ENCODE data around the gene NTM.
"Not testable (repeated sequence)": the region's sequence is repeated elsewhere in the genome, so short reads cannot be mapped to it uniquely, and the experiment has no call there.

The NTM gene

DNA sequence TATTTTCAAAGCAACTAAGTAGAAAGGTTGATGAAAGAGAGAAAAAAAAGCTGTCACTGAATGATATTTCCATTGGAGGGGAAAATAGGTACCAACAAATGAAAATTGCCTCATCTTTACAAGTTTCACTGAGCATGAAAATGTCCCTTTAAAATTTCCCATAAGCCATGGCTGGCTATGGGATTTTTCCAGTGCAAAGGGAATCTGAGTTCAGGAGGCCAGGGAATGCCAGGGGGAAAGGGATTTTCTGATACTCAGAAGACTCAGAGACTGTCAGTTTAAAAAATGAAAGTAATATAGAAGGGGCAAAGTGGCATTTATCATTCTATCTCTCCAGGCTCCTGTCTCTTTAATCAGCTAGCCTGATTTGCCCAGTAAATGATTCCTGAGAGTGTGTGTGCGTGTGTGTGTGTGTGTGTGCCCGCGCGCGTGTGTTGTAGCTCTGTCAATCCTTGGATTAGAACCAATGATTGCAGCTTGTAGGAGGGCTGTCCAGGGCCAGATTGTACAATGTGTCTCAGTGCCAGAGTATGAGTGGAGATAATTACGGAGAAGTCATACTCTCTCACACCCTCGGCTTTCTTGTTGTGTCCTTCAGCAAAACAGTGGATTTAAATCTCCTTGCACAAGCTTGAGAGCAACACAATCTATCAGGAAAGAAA, at the start of gene NTM:
Gene NTM, plus strand, starts transcription at position 526 of the 662 bp plus-strand sequence.
- DNase-seq: no peak

DNA sequence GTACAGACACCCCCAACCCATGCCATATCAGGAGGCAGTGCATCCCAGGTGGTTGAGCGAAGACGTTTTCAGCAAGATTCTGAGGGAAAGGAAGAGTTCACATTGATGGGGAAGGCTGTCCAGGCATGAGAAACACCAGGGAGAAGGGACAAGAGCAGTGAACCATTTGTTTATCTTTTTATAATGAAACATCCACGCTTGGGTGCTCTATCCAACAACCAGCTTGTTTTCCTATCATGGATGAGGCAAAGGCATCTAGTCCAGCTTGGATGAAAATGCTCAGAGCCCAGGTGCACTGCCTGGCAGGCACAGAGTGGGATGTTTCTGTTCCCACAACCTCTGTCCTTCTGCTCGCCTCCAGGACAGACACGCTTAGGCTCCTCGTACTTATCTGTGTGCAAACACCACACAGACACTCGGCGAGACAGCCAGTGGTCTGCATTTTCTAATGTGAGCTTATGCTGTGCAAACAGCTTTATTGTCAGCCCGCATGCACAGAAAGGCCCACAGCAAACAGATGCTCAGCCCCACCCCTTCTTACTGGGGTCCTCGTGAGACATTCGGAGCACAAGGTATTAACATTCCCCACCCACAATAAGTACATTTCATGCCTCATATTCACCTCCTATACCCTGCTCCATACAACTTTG, 45.4 kb upstream of the NTM start:
- no peak for DNase-seq

DNA sequence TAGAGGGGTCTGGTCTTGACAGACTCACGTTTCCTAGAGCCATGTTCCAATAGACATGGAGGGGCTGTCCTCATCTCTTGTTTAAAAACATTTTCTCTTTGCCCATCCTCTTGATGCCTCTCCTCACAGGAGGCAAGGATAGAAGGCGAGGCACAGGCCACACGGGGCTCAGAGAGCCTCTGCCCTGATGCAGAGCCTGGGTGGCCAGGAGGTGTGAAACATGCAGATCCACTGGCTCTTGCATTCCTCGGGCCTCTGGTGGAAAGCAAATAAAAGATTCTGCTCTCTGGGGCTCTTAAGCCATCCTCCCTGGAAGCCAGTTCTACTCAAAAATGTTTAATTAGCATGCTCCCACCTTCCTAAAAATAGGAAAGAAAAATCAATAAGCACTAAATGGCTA, 43.6 kb upstream of the NTM start:
- no peak for DNase-seq

DNA sequence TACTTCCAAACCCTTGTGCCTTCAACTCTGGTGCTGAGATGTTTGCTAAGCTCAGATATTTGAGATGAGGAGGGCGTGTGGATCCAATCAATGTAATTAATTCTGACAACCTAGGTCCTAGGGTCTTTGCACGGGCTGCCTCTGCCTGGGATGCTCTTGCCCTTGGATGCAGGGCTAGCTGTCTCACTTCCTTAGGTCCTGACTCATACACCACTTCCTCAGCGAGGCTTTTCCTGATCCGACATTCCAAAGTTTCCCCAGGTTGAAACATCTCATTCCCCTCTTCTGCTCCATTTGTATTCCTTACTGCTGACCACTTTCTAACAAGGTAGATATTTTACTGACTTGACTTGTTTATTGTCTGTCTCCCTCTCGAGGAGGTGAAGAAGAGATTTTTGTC, 43.0 kb upstream of the NTM start:
- no peak for DNase-seq

DNA sequence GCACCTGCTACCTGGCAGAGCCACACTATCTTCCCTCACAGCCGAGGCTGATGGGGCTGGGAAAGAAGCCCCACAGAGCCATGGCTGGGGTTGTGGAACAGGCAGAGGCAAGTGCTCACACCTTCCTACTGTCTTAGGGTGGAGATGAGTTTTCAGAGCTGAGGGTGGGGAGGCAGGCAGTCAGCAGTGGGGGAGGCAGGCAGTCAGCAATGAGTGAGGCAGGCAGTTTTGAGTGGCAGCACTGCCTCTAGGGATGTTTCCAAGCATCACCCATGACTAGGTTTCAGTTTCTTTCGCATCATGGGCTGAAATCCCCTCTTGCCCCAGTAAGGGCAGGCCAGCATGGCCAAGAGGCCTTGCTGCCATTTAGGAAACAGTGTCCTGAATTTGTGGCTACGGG, 41.6 kb upstream of the NTM start:
- DNase-seq: no peak

DNA sequence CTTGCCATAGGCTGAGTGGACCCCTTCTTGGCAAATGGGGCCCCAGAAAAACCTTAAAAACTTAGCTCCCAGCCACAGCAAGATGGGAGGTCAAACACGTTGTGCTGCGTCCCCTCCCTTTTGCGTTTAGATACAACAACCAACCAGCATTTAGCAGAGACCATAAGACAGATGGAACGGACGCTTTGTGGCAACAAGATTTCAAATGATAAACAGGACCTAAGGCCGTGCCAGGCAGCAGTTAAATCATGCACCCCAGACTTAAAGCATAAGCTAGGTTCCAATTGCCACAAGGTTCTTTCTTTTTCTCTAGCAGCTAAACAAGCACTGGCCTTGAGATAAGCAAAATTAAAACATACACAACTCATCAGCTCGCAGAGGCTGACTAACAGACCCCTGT, 39.4 kb upstream of the NTM start:
- no peak for DNase-seq

DNA sequence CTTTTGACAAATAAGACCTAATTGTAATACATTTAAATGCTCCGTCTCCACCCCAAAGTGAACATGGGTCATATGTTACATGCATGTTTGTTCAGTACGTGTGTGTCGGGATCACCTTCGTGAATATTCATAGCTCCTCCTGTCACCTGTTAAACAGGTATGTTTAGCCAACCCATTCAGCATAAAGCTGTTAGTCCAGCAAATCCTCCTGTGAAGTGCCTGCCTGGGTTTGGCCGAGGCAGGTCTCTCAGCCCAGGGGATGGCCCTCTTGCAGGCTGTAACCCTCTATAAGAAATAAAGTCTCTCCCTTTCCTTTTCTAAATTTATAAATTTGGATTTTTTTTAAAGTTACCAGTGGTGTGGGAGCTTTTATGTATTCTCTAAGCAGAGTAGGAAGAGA, 38.9 kb upstream of the NTM start:
- DNase-seq: no peak

DNA sequence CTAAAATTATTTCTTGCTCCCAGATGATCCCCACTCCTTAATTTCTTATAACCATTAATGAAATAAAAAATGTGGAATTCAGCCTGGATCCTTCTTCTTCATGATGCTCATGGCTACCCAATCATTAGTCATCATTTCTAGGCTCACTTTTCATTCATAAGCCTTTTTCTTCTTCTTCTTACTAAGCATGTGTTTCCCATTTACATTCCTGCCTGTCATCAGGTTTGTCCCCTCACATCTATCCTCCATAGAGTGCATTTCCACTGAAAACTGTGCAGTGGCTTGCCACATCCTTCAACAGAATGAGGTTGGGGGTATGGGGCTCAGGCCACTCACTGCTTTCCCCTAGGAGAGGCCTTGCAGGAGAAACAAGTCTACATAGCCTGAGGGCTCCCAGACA, 35.8 kb upstream of the NTM start:
- DNase-seq: no peak

DNA sequence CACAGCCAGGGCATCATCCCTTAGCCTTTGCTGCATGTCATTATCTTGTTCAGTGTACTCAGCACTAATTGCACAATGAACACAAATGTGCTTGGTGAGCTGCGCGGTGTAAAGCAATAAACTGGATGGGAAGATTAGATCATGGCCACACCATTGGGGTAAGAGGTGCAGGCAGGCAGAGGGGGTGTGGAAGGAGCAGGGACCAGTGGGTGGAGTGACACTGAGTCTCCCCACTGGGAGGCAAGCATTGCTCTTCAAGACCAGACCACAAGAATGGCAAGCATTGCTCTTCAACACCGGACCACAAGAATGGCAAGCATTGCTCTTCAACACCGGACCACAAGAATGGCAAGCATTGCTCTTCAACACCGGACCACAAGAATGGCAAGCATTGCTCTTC, 28.5 kb upstream of the NTM start:
- DNase-seq: not testable (repeated sequence)

DNA sequence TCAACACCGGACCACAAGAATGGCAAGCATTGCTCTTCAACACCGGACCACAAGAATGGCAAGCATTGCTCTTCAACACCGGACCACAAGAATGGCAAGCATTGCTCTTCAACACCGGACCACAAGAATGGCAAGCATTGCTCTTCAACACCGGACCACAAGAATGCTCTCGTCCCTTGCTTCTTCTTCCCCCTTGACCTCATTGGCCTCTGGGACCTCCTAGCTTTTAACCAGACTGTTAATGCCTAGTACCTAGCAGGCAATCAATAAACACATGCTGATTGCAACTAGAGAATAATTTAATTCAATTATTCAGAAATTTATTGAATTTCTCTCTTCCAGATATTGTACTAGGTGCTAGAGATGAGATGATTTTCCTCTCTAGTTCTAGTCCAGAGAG, 28.0 kb upstream of the NTM start:
- not testable (repeated sequence) for DNase-seq

DNA sequence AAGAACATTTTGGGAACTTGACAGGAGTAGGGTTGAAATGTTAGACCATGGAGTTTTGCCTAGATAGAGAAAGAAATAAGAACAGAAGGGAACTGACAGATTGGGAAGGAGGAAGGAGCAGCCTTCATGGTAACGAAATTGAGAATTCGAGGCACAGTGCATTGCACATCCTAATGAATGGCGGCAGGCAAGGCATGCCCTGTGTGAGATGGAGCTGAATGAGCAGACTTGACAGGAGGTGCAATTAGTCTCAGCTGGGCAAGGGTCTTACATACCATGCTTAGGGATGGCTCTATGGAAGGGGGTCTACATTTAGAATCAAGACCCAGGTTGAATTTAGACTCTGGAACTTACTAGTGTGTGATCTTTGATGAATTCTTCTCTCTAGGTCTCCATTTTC, 25.0 kb upstream of the NTM start:
- no peak for DNase-seq

DNA sequence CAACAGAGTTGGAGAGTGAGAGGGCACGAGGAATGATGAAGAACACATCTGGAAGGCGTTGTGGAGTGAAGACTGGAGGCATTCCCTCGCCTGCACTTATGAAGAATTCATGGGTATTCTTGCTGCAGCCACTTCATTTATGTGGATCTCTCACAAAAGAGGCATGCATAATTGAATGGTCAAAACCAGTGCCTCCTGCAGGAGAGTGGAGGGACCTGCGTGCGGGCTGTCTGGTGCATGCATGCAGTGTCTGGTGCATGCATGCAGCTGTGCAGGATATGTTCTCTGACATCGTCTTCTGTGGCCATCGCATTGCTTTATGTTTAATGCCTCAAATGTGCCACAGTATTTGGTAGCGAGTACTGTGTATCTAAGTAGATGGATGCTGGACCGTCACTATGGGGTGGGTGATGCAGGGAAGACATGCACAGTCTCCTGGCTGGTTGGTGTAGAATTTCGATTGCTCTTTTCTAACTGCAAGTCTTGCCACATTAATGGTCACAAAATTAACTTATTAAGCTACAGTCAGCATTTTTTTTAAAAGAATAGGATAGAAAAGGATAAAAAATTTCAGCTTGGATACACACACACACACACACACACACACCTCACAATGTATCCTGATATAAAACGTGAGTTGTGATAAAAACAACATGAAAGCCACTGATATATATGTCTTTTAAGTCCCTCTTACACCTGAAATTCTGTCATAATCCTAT, 20.9 kb upstream of the NTM start:
- DNase-seq: no peak

DNA sequence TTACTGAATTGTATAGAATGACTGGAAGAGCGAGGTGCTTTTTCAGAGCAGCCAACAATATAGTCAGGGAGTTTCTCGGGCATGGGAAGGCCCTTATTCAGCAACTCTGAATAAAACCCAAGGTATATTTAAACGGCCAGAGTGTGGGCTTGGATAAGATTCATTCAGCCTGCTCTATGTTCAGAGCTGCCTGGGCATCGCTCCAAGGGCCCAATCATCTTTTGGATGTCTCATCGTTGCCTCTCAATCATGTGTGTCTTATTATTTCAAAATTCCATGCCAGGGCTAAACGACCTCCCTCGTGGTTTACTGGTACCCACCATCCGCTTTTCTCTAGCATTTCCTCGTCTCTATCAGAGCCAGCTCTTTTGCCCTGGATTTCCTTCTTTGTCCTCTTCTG, 19.5 kb upstream of the NTM start:
- no peak for DNase-seq

DNA sequence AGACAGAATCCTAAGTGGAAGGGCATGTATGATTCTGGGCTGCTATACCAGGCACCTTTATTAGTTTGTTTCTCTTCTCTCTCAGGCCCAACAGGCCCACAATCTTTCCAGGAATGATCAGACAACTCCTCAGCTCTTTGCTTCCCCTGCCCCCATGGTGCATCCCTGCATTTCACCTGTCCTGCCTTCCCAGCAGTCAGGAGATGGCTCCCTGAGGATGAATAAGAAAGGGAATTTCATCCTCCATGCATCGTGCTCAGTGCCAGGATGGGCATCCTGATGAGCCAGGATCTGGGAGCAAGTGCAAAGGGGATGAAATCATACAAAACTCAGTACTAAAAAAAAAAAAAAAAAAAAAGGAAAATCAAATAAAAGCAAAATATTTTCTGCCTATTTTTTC, 18.6 kb upstream of the NTM start:
- DNase-seq: no peak

DNA sequence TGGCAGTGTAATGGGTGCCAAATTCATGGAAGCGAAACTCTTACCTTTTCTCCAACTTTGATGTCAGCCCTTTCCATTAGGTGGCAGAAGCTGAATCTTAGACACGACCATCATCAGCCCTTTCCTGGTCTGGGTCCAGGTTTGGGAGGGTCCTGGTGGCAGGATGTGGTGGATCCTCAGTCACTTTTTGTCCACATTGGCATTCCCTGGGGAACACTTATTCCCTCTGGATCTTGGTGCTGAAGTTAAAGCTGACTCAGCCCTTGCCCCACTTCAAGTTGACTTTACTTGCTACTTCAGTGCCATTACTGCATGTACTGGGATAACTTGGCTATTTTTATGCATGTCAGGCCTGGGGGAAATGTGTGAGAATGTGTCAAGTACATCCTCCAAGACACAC, 16.6 kb upstream of the NTM start:
- no peak for DNase-seq

DNA sequence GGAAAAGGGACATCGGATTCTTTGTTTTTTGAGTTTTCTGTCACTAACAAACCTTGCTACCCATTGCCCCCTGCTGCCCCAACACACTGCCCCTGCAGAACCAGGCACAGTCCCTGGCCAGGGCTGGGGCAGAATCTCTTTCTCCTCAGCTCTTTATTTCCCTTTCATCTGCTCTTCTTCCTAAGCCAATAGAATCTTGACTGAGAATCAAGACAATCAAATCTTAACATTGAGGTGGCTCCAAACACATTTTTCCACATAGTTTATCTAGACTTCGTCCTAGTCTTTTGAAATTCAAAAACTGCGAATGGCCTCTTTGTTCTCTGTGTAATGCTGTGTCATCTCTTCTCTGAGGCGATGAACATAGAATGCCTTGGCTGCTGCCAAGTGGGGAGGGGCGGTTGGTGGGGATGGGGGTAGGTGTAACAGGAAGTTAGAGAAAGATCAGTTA, 16.1 kb upstream of the NTM start:
- DNase-seq: no peak

DNA sequence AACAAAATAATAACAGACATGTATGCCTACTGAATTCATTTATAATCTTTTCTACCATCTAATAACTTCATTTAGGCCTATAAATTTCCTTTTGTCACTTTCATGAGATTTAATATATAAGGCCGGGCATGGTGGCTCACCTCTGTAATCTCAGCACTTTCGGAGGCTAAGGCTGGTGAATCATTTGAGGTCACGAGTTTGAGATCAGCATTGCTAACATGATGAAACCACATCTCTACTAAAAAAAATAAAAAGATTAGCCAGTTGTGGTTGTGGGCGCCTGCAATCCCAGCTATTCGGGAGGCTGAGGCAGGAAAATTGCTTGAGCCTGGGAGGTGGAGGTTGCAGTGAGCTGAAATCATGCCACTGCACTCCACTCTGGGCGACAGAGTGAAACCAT, 14.2 kb upstream of the NTM start:
- no peak for DNase-seq

DNA sequence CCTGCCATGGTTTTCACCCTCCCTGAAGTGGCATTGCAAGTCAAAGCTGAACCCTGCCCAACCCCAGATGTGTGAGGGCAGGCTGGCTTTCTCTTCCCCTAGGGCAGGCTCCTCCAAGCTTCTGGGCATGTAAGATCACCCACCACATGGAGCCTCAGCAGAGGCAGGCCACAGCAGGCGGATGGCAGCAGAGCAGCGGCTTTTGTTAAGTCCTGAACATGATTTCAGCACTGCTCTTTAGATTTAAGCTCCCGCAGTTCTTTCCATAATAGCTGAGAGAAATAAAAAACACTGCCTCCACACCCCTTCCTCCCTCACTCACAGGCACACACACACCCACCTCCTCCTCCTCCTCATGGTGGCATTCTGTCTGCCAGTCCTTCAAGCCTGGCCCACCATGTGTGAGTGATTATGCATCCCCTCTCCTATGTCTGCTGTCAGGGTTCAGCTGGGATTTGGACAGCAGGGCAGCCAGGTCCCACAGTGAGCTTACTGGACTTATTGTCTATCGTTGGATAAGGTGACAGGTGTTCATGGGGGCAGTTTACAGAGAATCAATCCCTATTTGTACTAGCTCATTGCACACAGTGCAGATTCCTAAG, 5.0 kb upstream of the NTM start:
- no peak for DNase-seq

DNA sequence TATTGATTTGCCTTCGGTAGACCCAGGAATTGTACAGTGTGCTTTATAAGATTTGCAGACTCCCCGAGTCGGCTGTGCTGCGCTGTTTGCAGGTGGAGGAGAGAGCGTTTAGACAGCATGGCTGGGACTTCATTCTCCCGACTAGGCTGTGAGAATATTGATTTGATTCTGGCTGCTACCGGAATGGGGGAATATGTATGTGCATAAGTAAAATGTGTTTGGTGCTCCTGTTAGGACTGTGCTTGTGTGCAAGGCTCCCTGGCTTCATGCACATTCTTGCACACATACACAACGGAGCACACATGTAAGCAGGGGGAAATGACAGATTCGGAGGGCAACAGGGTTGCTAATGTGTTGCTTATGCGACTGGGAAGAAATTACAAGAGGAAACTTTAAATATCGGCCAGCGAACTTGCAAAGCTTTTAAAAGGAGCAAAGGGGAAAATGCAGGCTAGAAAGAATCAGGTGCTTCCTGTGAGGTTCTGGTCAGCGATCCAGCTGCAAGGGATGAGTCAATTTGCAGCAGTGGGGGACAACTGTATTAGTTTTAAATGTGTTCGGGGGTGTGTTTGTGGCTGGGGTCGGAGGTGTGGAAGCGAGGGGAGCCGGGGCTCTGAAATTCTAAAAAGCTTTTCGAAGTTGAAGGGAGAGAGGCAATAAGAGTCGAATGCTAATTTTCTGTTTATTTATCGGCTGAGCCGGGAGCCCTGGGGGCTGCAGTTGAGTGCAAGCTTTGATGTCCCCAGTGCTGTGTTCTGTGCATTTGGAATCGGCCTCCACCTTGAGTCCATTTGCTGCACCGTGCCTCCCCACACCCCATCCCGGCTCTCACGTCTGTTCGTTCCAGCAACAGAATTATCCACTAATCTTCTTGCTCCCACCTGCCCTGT, 731 bp downstream of the NTM start:
- no peak for DNase-seq

DNA sequence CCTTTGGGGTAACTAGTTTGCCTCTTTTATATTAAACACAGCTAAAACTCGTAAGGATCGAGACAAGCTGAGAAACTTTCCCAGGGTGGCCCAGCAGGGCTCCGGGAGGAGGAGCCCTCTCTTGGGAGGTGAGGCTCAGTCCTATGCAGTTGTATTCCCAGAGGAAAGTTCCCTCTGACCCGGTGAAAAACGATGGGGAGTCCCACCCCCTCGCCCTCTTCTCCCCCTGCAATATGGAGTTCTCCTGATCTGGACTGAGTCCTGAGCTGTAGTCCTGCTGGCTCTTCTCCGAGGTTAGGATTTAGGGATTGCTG, 1.3 kb downstream of the NTM start:
- DNase-seq: no peak

DNA sequence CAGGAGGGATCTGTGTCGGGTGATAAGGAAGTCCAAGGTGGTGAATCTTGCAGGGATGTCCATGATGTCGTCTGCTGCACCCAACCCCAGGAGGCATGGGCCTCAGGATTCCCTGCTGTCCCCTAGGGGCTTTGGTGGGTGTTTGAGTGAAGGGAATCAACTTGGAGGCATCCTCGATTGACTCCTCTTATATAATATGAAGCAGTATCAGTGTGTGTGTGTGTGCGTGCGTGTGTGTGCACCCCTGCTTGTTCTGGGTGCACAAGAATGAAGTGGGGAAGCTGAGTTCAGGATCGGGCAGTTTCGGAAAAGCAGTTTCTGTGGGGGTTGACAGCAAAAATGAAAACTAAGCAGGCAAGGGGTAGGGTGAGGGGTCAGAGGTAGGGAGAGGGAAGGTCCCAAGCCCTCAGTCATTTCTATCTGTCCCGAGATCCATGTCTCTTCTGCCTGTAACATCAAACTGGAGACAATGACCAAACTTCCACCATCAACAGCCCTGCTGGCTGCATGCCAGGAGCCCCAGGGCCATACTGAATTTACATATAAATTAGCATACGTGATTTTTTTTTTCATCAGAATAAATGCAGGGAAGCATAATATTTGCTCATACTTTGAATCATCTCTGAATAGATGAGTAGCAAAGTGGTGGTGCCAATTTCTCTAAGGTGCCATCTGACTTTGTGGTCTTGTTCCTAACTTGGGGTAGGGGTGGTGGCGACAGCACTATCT, 2.0 kb downstream of the NTM start:
- DNase-seq: no peak

DNA sequence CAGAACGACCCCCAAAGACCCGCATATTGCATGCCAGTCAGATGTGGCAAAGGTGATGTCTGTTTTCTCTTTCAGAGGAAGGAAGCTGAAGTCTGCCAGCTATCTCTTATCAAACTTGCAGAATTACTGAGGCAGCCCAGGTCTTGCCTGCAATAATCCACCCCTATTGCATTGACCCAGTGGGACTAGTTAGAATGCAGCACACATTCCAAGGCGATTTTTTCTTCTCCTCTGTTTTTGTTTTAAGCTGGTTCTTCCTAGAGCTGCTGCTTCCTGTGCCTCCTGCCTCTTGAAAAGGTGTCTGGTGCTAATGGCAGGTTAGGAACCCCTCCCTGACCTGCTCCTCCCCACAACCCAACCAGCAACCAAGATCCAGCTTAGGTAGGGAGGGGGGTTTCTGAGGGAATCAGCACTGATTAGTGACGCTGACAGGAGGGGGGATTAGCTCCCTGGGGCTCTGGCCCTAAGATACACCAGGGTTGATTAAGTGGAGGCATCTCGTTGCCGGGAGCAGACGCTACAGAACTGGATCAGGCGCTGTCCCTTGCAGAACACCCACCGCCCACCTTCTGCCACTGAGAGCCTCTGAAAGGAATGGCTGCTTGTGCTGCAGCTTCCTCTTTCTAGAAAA, 2.8 kb downstream of the NTM start:
- no peak for DNase-seq
